IPS-20b (cell line): ENCODE results near the gene LIMS1.
"Not testable (repeated sequence)": the region's sequence is repeated elsewhere in the genome, so short reads cannot be mapped to it uniquely, and the experiment has no call there.

Source experiments
- H3K27ac ChIP-seq: one replicate; pipeline ENCODE4 v1.5.1; 2013; ENCODE audit warnings: low read length
- H3K27me3 ChIP-seq: 2 replicates; pipeline ENCODE4 v1.6.1; 2013; ENCODE audit warnings: mild to moderate bottlenecking, low read length, inconsistent platforms; ENCODE audit not compliant: insufficient read depth
- H3K36me3 ChIP-seq: 2 replicates; pipeline ENCODE4 v1.6.1; 2013; ENCODE audit warnings: low read depth, mild to moderate bottlenecking, inconsistent platforms, low read length, moderate library complexity; ENCODE audit not compliant: insufficient read depth
- H3K4me1 ChIP-seq: 2 replicates; pipeline ENCODE4 v1.6.1; 2013; ENCODE audit warnings: mild to moderate bottlenecking, control low read depth, inconsistent platforms, low read length, moderate library complexity; ENCODE audit not compliant: insufficient read depth
- H3K4me3 ChIP-seq: 2 replicates; pipeline ENCODE4 v1.5.1; 2013; ENCODE audit warnings: mild to moderate bottlenecking, low read length, inconsistent platforms
- H3K9ac ChIP-seq: 2 replicates; pipeline ENCODE4 v1.6.1; 2013; ENCODE audit warnings: low read depth, mild to moderate bottlenecking, inconsistent platforms, low read length, moderate library complexity
- H3K9me3 ChIP-seq: 2 replicates; pipeline ENCODE4 v1.6.1; 2013; ENCODE audit warnings: mild to moderate bottlenecking, low read depth, low read length, inconsistent platforms; ENCODE audit not compliant: insufficient read depth

LIMS1 gene

GRCh38 chr2:108662207-108662612, 127.9 kb downstream of the LIMS1 start:
- H3K9me3 ChIP-seq, H3K4me3 ChIP-seq, H3K27ac ChIP-seq, H3K9ac ChIP-seq, H3K36me3 ChIP-seq, H3K4me1 ChIP-seq, H3K27me3 ChIP-seq: not testable (repeated sequence)

- H3K36me3 ChIP-seq, H3K4me1 ChIP-seq, H3K27me3 ChIP-seq, H3K4me3 ChIP-seq, H3K27ac ChIP-seq, H3K9me3 ChIP-seq, H3K9ac ChIP-seq: not testable (repeated sequence)
Observed at GRCh38 chr2:108663346-108663745, 129.1 kb downstream of the LIMS1 start.

GRCh38 chr2:108664089-108664488, 129.8 kb downstream of the LIMS1 start:
- H3K9ac ChIP-seq, H3K4me3 ChIP-seq, H3K36me3 ChIP-seq, H3K9me3 ChIP-seq, H3K4me1 ChIP-seq, H3K27ac ChIP-seq, H3K27me3 ChIP-seq: not testable (repeated sequence)

GRCh38 chr2:108664979-108665378, 130.7 kb downstream of the LIMS1 start:
- H3K9ac ChIP-seq, H3K27me3 ChIP-seq, H3K27ac ChIP-seq, H3K9me3 ChIP-seq, H3K36me3 ChIP-seq, H3K4me1 ChIP-seq, H3K4me3 ChIP-seq: not testable (repeated sequence)

- not testable (repeated sequence) for H3K27me3 ChIP-seq, H3K9me3 ChIP-seq, H3K4me1 ChIP-seq, H3K36me3 ChIP-seq, H3K4me3 ChIP-seq, H3K27ac ChIP-seq, H3K9ac ChIP-seq
Observed at GRCh38 chr2:108665975-108666374, 131.7 kb downstream of the LIMS1 start.

- H3K36me3 ChIP-seq, H3K4me3 ChIP-seq, H3K9me3 ChIP-seq, H3K27ac ChIP-seq, H3K4me1 ChIP-seq, H3K9ac ChIP-seq, H3K27me3 ChIP-seq: not testable (repeated sequence)
Observed at GRCh38 chr2:108667140-108667539, 132.9 kb downstream of the LIMS1 start.

- not testable (repeated sequence) for H3K27me3 ChIP-seq, H3K9me3 ChIP-seq, H3K36me3 ChIP-seq, H3K4me1 ChIP-seq, H3K27ac ChIP-seq, H3K4me3 ChIP-seq, H3K9ac ChIP-seq
Observed at GRCh38 chr2:108670282-108670681, 136.0 kb downstream of the LIMS1 start.

GRCh38 chr2:108672200-108672805, 138.0 kb downstream of the LIMS1 start:
- H3K9ac ChIP-seq, H3K4me3 ChIP-seq, H3K9me3 ChIP-seq, H3K4me1 ChIP-seq, H3K36me3 ChIP-seq, H3K27ac ChIP-seq, H3K27me3 ChIP-seq: not testable (repeated sequence)

- not testable (repeated sequence) for H3K4me1 ChIP-seq, H3K27ac ChIP-seq, H3K4me3 ChIP-seq, H3K27me3 ChIP-seq, H3K9me3 ChIP-seq, H3K36me3 ChIP-seq, H3K9ac ChIP-seq
Observed at GRCh38 chr2:108676522-108676921, 142.3 kb downstream of the LIMS1 start.

- not testable (repeated sequence) for H3K27ac ChIP-seq, H3K9ac ChIP-seq, H3K4me3 ChIP-seq, H3K9me3 ChIP-seq, H3K4me1 ChIP-seq, H3K27me3 ChIP-seq, H3K36me3 ChIP-seq
Observed at GRCh38 chr2:108677239-108677744, 143.0 kb downstream of the LIMS1 start.

GRCh38 chr2:108678198-108678651, 144.0 kb downstream of the LIMS1 start:
- not testable (repeated sequence) for H3K36me3 ChIP-seq, H3K4me1 ChIP-seq, H3K27me3 ChIP-seq, H3K9ac ChIP-seq, H3K4me3 ChIP-seq, H3K9me3 ChIP-seq, H3K27ac ChIP-seq

GRCh38 chr2:108680805-108681204, 146.5 kb downstream of the LIMS1 start:
- not testable (repeated sequence) for H3K27ac ChIP-seq, H3K4me1 ChIP-seq, H3K27me3 ChIP-seq, H3K9ac ChIP-seq, H3K36me3 ChIP-seq, H3K4me3 ChIP-seq, H3K9me3 ChIP-seq
